ENCODE data around the gene NRXN2.

DNA sequence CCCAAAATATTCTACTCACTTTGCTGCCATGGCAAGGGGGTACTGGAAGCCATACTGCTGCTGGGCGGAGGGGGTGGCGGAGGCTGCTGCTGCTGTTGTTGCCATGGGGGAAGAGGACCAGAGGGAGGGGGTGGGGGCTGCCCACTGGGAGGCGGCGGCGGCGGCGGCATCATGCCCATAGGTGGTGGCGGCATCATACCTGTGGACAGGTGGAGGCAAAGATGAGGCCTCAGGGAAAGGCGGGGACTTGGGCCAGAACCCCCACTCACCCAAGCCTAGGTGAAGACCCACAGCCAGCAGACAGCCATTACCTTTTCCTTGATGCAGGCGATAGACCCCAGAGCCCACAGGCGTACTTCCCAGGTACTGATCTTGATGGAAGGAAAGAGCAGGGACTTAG, 43.9 kb upstream of the NRXN2 start:
- TF ChIP-seq GATA3 (IDR thresholded peaks at IDR 0.05; ENCODE audit: low read depth, low read length) (no peak), GATA2 (IDR thresholded peaks at IDR 0.05; ENCODE audit: low read depth, low read length) (no peak)
